PC-3 (cell line): ENCODE results near the gene GMPPB. TPM values are rescaled to one million over a fixed set of nuclear protein-coding genes. Genes with fewer than 3 reads are reported as not detected.

Experiments used
- ATAC-seq: fragments of 200-7000 bp; cut with Tn5 transposase; 2 replicates; pipeline ENCODE4 v1.9.1; 2020; ENCODE audit warnings: mild to moderate bottlenecking, moderate library complexity
- Bru-seq: library from RNA; stranded (reverse); fragments of 400-500 nt; gene quantifications from one replicate; lab custom pipeline; 2021; lab: Mats Ljungman, UMichigan
- BruChase-seq, 2 experiments: library from RNA; stranded (reverse); fragments of 400-500 nt; gene quantifications; one replicate each; lab custom pipeline; 2021; lab: Mats Ljungman, UMichigan
- BruUV-seq: library from RNA; stranded (reverse); fragments of 400-500 nt; replicated peaks from 2 replicates; lab custom pipeline; 2021; lab: Mats Ljungman, UMichigan
- CTCF ChIA-PET: fragments of 300-600 bp; sonication (Branson Sonifier 250); formaldehyde crosslinking; loops from one replicate; lab custom pipeline; 2022; ENCODE audit warnings: antibody characterized with exemption; lab: Charles Lee
- POLR2A ChIA-PET: fragments of 300-600 bp; sonication (Branson Sonifier 250); formaldehyde crosslinking; loops from one replicate; lab custom pipeline; 2022; ENCODE audit warnings: antibody characterized with exemption; ENCODE audit not compliant: unreplicated experiment; lab: Charles Lee
- DNase-seq: peaks from one replicate; pipeline ENCODE4 v3.0.0-alpha.2; 2015
- H2AFZ ChIP-seq: fragments of 300-600 bp; sonication (generic); 2 replicates; pipeline ENCODE4 v1.6.0; 2016; ENCODE audit warnings: antibody characterized with exemption, low read length
- H3F3A ChIP-seq: fragments of 300-600 bp; sonication (generic); one replicate; pipeline ENCODE4 v1.6.0; 2017; ENCODE audit warnings: antibody characterized with exemption, low read length, control low read depth, mild to moderate bottlenecking; ENCODE audit not compliant: unreplicated experiment
- H3K27ac ChIP-seq: fragments of 300-600 bp; sonication (generic); 2 replicates; pipeline ENCODE4 v1.5.1; 2016; ENCODE audit warnings: mild to moderate bottlenecking, low read length
- H3K27me3 ChIP-seq: fragments of 300-600 bp; sonication (generic); 2 replicates; pipeline ENCODE4 v1.6.1; 2016; ENCODE audit warnings: low read length, mixed read lengths
- H3K36me3 ChIP-seq: fragments of 300-600 bp; sonication (generic); 2 replicates; pipeline ENCODE4 v1.6.1; 2016; ENCODE audit warnings: low read depth, mixed run types, low read length, mixed read lengths
- H3K4me1 ChIP-seq: fragments of 300-600 bp; sonication (generic); 2 replicates; pipeline ENCODE4 v1.5.1; 2016; ENCODE audit warnings: low read length; ENCODE audit not compliant: insufficient read depth
- H3K4me2 ChIP-seq: fragments of 300-600 bp; sonication (generic); 2 replicates; pipeline ENCODE4 v1.6.0; 2016; ENCODE audit warnings: low read length
- H3K4me3 ChIP-seq: fragments of 300-600 bp; sonication (generic); 2 replicates; pipeline ENCODE4 v1.5.1; 2016; ENCODE audit warnings: mild to moderate bottlenecking, low read length, mixed read lengths
- H3K79me2 ChIP-seq: fragments of 300-600 bp; sonication (generic); 2 replicates; pipeline ENCODE4 v1.6.1; 2017; ENCODE audit warnings: low read length, mixed read lengths
- H3K9ac ChIP-seq: fragments of 300-600 bp; sonication (generic); 2 replicates; pipeline ENCODE4 v1.6.0; 2016; ENCODE audit warnings: mild to moderate bottlenecking, low read length
- H3K9me2 ChIP-seq: fragments of 300-600 bp; sonication (generic); replicated peaks from 2 replicates; pipeline ENCODE4 v1.6.1; 2016; ENCODE audit warnings: mixed run types, low read length, mixed read lengths
- H3K9me3 ChIP-seq: fragments of 300-600 bp; sonication (generic); 2 replicates; pipeline ENCODE4 v1.6.1; 2016; ENCODE audit warnings: low read length, mixed read lengths
- H4K20me1 ChIP-seq: fragments of 300-600 bp; sonication (generic); 2 replicates; pipeline ENCODE4 v1.6.1; 2016; ENCODE audit warnings: low read length, mixed read lengths
- EZH2 ChIP-seq: fragments of 300-600 bp; sonication (generic); IDR thresholded peaks from one replicate; pipeline ENCODE4 v1.6.1; 2017; ENCODE audit warnings: antibody characterized with exemption, mild to moderate bottlenecking, low read length; ENCODE audit not compliant: unreplicated experiment
- EZH2phosphoT487 ChIP-seq: fragments of 300-600 bp; sonication (generic); IDR thresholded peaks from 2 replicates; pipeline ENCODE4 v1.6.1; 2018; ENCODE audit warnings: mild to moderate bottlenecking, antibody characterized with exemption, low read length, borderline replicate concordance
- intact Hi-C: fragments of 100-400 bp; cut with micrococcal nuclease; formaldehyde crosslinking; loops from 2 replicates; pipeline ENCODE4 v1.9.0; 2023
- long read RNA-seq: library from polyadenylated mRNA; unstranded; transcript quantifications from one replicate; pipeline ENCODE4 v2.0.0, GENCODE V29; 2021; ENCODE audit not compliant: unreplicated experiment
- total RNA-seq: library from RNA; depleted of rRNA; stranded (reverse); fragments of >200 nt; gene quantifications from 2 replicates; pipeline ENCODE4 v1.2.3, GENCODE V29; 2014; rRNA removed
- TF ChIP-seq, protein P1 (sequence below): fragments of 300-600 bp; sonication (generic); conservative IDR thresholded peaks from 2 replicates; pipeline ENCODE4 v1.5.1; 2017; ENCODE audit warnings: antibody characterized with exemption, low read depth, mild to moderate bottlenecking, low read length

Gene GMPPB
- total RNA-seq: 69.5 and 83.9 TPM in 2 replicates
- Bru-seq, nascent RNA: percentile 97 among the genes with signal in this experiment
- percentile 97 among the genes with signal in this experiment for BruChase-seq, experiment 1, labeled RNA remaining after a 6-hour chase
- BruChase-seq, experiment 2, labeled RNA remaining after a 2-hour chase: percentile 96 among the genes with signal in this experiment
- long read RNA-seq, full-length matches to known transcripts: 182 of 229 reads
- long read RNA-seq, partial matches to known transcripts: 7 of 229 reads
- long read RNA-seq, other reads (novel, unspliced or antisense): 40 of 229 reads

DNA sequence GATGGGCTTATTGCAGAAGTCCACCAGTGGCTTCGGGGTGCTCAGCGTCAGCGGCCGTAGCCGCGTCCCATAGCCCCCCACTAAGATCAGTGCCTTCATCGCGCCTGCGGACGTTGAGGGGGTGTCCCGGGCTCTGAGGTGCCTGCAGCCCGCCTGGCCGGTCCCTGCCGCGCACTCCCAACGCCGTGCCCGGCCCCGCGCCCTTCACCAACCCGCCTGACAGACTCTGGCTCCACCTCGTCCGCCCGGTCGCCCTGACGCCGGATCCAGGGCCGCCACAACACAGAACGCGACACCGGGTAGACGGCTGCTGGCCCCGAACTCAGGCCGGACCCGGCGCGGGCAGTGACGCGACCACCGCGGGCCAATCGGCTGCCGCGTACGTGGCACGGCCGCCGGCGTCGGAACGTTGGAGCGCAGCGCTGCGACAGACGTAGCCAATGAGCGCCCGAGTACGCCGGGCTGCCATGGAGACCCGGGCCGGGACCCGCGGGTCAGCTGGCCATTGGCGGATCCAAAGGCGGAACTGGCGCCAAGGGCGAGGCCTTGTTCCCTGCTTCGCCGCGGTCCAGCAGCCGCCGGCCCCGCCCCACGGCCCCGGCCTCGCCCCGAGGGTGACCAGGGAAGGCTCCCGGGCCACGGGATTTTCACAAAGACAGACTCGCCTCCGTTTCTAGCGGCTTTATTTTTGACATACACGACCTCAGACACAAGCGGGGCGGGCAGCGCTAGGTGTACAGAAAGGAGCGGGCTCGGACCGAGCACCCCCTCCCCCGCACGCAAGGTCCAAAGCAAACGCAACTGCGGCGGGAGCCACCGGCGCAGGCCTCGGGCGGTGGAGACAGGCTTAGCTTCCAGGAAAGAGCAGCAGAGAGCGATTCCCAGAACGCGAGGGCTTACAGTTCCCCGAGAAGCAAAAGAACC, at the start of gene GMPPB:
TSS of gene GMPPB (minus strand) at position 324 of the 924 bp plus-strand sequence. CDS start at position 99, 225 bp downstream.
- BruUV-seq: no TSS peak
- DNase-seq (peak; percentile 99), ATAC-seq (peak; percentile 78)
- peak within 1 kb of the TSS; percentile 98 for H3K9ac ChIP-seq
- peak within 1 kb of the TSS; percentile 85 for H2AFZ ChIP-seq
- peaks cover 20% of the 10 kb centered on the region for H3K4me1 ChIP-seq
- no peaks in the 10 kb centered on the region for H3K27me3 ChIP-seq
- H3K36me3 ChIP-seq: peaks cover 20% of the 10 kb centered on the region
- no peaks in the 10 kb centered on the region for H4K20me1 ChIP-seq
- peak within 1 kb of the TSS; percentile 96 for H3K4me2 ChIP-seq
- no peaks in the 10 kb centered on the region for H3F3A ChIP-seq
- TF ChIP-seq, protein P1, sequence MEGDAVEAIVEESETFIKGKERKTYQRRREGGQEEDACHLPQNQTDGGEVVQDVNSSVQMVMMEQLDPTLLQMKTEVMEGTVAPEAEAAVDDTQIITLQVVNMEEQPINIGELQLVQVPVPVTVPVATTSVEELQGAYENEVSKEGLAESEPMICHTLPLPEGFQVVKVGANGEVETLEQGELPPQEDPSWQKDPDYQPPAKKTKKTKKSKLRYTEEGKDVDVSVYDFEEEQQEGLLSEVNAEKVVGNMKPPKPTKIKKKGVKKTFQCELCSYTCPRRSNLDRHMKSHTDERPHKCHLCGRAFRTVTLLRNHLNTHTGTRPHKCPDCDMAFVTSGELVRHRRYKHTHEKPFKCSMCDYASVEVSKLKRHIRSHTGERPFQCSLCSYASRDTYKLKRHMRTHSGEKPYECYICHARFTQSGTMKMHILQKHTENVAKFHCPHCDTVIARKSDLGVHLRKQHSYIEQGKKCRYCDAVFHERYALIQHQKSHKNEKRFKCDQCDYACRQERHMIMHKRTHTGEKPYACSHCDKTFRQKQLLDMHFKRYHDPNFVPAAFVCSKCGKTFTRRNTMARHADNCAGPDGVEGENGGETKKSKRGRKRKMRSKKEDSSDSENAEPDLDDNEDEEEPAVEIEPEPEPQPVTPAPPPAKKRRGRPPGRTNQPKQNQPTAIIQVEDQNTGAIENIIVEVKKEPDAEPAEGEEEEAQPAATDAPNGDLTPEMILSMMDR: no peak
- TF ChIP-seq EZH2: no peak
- TF ChIP-seq EZH2phosphoT487: no peak
- ChIA-PET POLR2A (interaction anchor here (0.6 to 0.7 kb wide), 2 partner anchors 31 to 377 kb away, joined by 3 to 4 read pairs; no protein-coding TSS in a partner anchor), CTCF (interaction anchor here (0.8 kb wide), 1 partner anchor 47 kb away, joined by 3 read pairs; no protein-coding TSS in a partner anchor)
- H3K9me2 ChIP-seq: no peaks in the 10 kb centered on the region
- no peaks in the 10 kb centered on the region for H3K9me3 ChIP-seq
- peak within 1 kb of the TSS; percentile 98 for H3K4me3 ChIP-seq
- peak within 1 kb of the TSS; percentile 79 for H3K27ac ChIP-seq
- H3K79me2 ChIP-seq: peaks cover 17% of the 10 kb centered on the region
- intact Hi-C loops: loop anchor here (1.0 kb wide), 2 partner anchors 62 to 176 kb away; partner anchors contain the start of gene IP6K1

DNA sequence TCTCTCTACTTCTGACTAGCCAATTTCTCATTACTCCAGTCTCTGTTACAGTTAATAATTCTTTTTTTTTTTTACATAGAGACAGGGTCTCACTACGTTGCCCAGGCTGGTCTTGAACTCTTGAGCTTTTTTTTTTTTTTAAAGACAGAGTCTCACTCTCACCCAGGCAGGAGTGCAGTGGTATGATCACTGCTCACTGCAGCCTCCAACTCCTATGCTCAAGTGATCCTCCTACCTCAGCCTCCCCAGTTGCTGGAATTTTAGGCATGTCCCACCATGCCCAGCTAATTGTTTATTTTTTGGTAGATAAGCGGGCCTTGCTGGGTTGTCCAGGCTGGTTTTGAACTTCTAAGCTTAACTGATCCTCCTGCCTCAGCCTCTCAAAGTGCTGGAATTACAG, 49.0 kb upstream of the GMPPB start:
- ChIA-PET POLR2A (no interaction called here), CTCF (no interaction called here)
- Histone ChIP-seq H3K9ac (no peak overlapping the region), H3K9me3 (no peaks in the 10 kb centered on the region), H3K4me3 (no peak overlapping the region), H2AFZ (no peak overlapping the region), H3K79me2 (peaks cover 90% of the 10 kb centered on the region), H4K20me1 (peaks cover 30% of the 10 kb centered on the region; the same call in 1 of the 2 replicates), H3K36me3 (peaks cover 9% of the 10 kb centered on the region; the same call in 1 of the 2 replicates), H3K27ac (no peak overlapping the region), H3K27me3 (no peaks in the 10 kb centered on the region), H3K4me2 (no peak overlapping the region), H3K4me1 (peaks cover 23% of the 10 kb centered on the region), H3F3A (no peaks in the 10 kb centered on the region), H3K9me2 (no peaks in the 10 kb centered on the region)
- intact Hi-C loops: no loop called here
- DNase-seq: no peak
- TF ChIP-seq, protein P1: no peak
- TF ChIP-seq EZH2phosphoT487 (no peak), EZH2 (no peak)
- BruUV-seq: no TSS peak
- ATAC-seq: no peak
